Measurements from ENCODE around the gene PROX1.

- TF ChIP-seq EZH2 (IDR thresholded peaks at IDR 0.05; ENCODE audit: low read length): no peak
- TF ChIP-seq, protein P1, sequence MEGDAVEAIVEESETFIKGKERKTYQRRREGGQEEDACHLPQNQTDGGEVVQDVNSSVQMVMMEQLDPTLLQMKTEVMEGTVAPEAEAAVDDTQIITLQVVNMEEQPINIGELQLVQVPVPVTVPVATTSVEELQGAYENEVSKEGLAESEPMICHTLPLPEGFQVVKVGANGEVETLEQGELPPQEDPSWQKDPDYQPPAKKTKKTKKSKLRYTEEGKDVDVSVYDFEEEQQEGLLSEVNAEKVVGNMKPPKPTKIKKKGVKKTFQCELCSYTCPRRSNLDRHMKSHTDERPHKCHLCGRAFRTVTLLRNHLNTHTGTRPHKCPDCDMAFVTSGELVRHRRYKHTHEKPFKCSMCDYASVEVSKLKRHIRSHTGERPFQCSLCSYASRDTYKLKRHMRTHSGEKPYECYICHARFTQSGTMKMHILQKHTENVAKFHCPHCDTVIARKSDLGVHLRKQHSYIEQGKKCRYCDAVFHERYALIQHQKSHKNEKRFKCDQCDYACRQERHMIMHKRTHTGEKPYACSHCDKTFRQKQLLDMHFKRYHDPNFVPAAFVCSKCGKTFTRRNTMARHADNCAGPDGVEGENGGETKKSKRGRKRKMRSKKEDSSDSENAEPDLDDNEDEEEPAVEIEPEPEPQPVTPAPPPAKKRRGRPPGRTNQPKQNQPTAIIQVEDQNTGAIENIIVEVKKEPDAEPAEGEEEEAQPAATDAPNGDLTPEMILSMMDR (optimal IDR thresholded peaks at IDR 0.05 in 1 of 3, IDR thresholded peaks at IDR 0.05 in 1 of 3, conservative IDR thresholded peaks at IDR 0.05 in 1 of 3; ENCODE audit: extremely low read depth in 1 of 3, insufficient read depth in 2 of 3, low read length in 3 of 3): no peak
Measured at GRCh38 chr1:213977909-213978308, 9.9 kb upstream of the PROX1 start.

Measured in keratinocyte (primary cell).